OCI-LY3 (cell line): ENCODE data around the gene MAD1L1.

Source experiments
- H2AFZ ChIP-seq: fragments of 200-600, 300-600 bp; shearing (Covaris generic); 2 replicates; pipeline ENCODE4 v1.6.0; 2014; ENCODE audit warnings: antibody characterized with exemption, low read depth, low read length
- H3K27ac ChIP-seq: fragments of 200-600, 300-600 bp; sonication (generic); 2 replicates; pipeline ENCODE4 v1.5.1; 2014; ENCODE audit warnings: mild to moderate bottlenecking, low read length, moderate library complexity, mixed read lengths
- H3K27me3 ChIP-seq: fragments of 200-600, 300-600 bp; sonication (generic); 2 replicates; pipeline ENCODE4 v1.6.1; 2014; ENCODE audit warnings: low read depth, low read length, mixed read lengths
- H3K36me3 ChIP-seq: fragments of 200-600, 300-600 bp; sonication (generic); replicated peaks from 2 replicates; pipeline ENCODE3; 2014; ENCODE audit warnings: low read depth, low read length, mixed read lengths
- H3K4me1 ChIP-seq: fragments of 300-600, 200-600 bp; sonication (generic); 2 replicates; pipeline ENCODE4 v1.6.1; 2014; ENCODE audit warnings: low read length, mixed read lengths
- H3K4me2 ChIP-seq: fragments of 200-600, 300-600 bp; sonication (generic); 2 replicates; pipeline ENCODE4 v1.6.1; 2014; ENCODE audit warnings: low read length, mixed read lengths
- H3K4me3 ChIP-seq: fragments of 300-600, 200-600 bp; sonication (generic); 2 replicates; pipeline ENCODE4 v1.5.1; 2014; ENCODE audit warnings: antibody characterized with exemption, mild to moderate bottlenecking, low read length, moderate library complexity
- H3K79me2 ChIP-seq: fragments of 300-600, 200-600 bp; shearing (Covaris generic); 2 replicates; pipeline ENCODE4 v1.6.1; 2014; ENCODE audit warnings: mild to moderate bottlenecking, low read length, mixed read lengths
- H3K9ac ChIP-seq: fragments of 300-600, 200-600 bp; shearing (Covaris generic); 2 replicates; pipeline ENCODE4 v1.6.0; 2014; ENCODE audit warnings: mild to moderate bottlenecking, low read length, moderate library complexity
- H3K9me3 ChIP-seq: fragments of 200-600, 300-600 bp; shearing (Covaris generic); 2 replicates; pipeline ENCODE4 v1.6.1; 2014; ENCODE audit warnings: low read length, mixed read lengths; ENCODE audit not compliant: insufficient read depth
- H4K20me1 ChIP-seq: fragments of 200-600, 300-600 bp; sonication (generic); 2 replicates; pipeline ENCODE4 v1.6.1; 2016; ENCODE audit warnings: low read length, mixed read lengths; ENCODE audit not compliant: insufficient read depth
- EZH2phosphoT487 ChIP-seq: fragments of 200-600 bp; shearing (Covaris generic); IDR thresholded peaks from 2 replicates; pipeline ENCODE4 v1.6.1; 2018; ENCODE audit warnings: antibody characterized with exemption, mixed run types, low read depth
- TF ChIP-seq, protein P1 (sequence below): fragments of 200-600, 300-600 bp; sonication (generic); IDR thresholded peaks from 2 replicates; pipeline ENCODE4 v1.5.1; 2014; ENCODE audit warnings: antibody characterized with exemption, low read length, low read depth

The MAD1L1 gene

GRCh38 chr7:1948887-1949680 is 283.7 kb downstream of the MAD1L1 start:
- TF ChIP-seq EZH2phosphoT487: no peak
- TF ChIP-seq, protein P1, sequence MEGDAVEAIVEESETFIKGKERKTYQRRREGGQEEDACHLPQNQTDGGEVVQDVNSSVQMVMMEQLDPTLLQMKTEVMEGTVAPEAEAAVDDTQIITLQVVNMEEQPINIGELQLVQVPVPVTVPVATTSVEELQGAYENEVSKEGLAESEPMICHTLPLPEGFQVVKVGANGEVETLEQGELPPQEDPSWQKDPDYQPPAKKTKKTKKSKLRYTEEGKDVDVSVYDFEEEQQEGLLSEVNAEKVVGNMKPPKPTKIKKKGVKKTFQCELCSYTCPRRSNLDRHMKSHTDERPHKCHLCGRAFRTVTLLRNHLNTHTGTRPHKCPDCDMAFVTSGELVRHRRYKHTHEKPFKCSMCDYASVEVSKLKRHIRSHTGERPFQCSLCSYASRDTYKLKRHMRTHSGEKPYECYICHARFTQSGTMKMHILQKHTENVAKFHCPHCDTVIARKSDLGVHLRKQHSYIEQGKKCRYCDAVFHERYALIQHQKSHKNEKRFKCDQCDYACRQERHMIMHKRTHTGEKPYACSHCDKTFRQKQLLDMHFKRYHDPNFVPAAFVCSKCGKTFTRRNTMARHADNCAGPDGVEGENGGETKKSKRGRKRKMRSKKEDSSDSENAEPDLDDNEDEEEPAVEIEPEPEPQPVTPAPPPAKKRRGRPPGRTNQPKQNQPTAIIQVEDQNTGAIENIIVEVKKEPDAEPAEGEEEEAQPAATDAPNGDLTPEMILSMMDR: no peak
- Histone ChIP-seq H3K27ac (no peak overlapping the region), H3K4me1 (no peaks in the 10 kb centered on the region), H3K4me3 (no peak overlapping the region), H3K36me3 (no peaks in the 10 kb centered on the region), H2AFZ (no peak overlapping the region), H3K4me2 (no peak overlapping the region), H3K79me2 (no peaks in the 10 kb centered on the region), H4K20me1 (no peaks in the 10 kb centered on the region), H3K27me3 (no peaks in the 10 kb centered on the region), H3K9me3 (no peaks in the 10 kb centered on the region), H3K9ac (no peak overlapping the region)

- H3K4me1 ChIP-seq: no peaks in the 10 kb centered on the region
- no peak overlapping the region for H2AFZ ChIP-seq
- H3K79me2 ChIP-seq: no peaks in the 10 kb centered on the region
- H3K36me3 ChIP-seq: no peaks in the 10 kb centered on the region
- H3K27me3 ChIP-seq: no peaks in the 10 kb centered on the region
- no peaks in the 10 kb centered on the region for H3K9me3 ChIP-seq
- H4K20me1 ChIP-seq: no peaks in the 10 kb centered on the region
- H3K9ac ChIP-seq: no peak overlapping the region
- no peak for TF ChIP-seq EZH2phosphoT487
- TF ChIP-seq, protein P1: no peak
- no peak overlapping the region for H3K4me3 ChIP-seq
- H3K4me2 ChIP-seq: no peak overlapping the region
- H3K27ac ChIP-seq: no peak overlapping the region
Observed at GRCh38 chr7:1948301-1948796, 284.4 kb downstream of the MAD1L1 start.

GRCh38 chr7:1947586-1948217 is 285.0 kb downstream of the MAD1L1 start:
- TF ChIP-seq, protein P1: no peak
- TF ChIP-seq EZH2phosphoT487: no peak

DNA sequence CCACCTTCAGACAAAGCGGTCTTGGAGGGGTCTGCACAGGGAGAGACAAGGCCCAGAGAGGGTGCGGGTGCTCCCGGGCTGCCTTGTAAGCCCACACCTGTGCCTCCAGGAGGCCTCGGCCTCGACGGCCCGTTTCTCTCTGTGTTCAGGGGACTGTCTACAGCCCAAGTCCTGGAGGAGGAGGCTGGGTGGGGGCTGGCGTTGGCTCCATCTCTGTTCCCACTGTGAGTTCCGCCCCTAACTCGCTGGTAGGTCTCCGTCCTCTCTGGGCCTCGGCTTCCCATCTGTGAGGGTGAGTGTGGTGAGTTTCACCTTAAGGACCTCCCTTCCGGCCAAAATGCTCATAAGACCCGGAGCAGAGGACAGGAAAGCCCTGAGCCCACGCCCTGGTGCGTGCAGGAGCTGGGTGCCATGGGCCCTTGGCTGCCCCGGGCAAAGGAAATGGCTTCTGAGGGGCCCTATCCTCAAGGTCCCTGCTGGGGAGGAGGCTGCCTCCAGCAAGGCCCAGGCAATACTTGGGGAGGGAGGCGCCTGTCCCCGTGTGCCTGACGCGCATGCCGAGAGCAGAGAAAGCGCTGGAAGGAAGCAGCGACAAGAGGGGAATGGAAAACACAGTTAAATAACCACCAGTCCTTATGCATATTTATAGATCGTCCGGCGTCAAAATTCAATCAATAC is 285.8 kb downstream of the MAD1L1 start:
- Histone ChIP-seq H3K9ac (no peak overlapping the region), H4K20me1 (no peaks in the 10 kb centered on the region), H2AFZ (no peak overlapping the region), H3K79me2 (no peaks in the 10 kb centered on the region), H3K27ac (no peak overlapping the region), H3K36me3 (no peaks in the 10 kb centered on the region), H3K4me1 (no peaks in the 10 kb centered on the region), H3K9me3 (no peaks in the 10 kb centered on the region), H3K4me2 (no peak overlapping the region), H3K27me3 (no peaks in the 10 kb centered on the region), H3K4me3 (no peak overlapping the region)
- TF ChIP-seq, protein P1: no peak
- TF ChIP-seq EZH2phosphoT487: no peak

More at GRCh38 chr7:1947586-1948217, 285.0 kb downstream of the MAD1L1 start:
- Histone ChIP-seq H3K4me2 (no peak overlapping the region), H3K9ac (no peak overlapping the region), H3K4me3 (no peak overlapping the region), H3K27ac (no peak overlapping the region), H3K79me2 (no peaks in the 10 kb centered on the region), H2AFZ (no peak overlapping the region), H3K36me3 (no peaks in the 10 kb centered on the region), H3K27me3 (no peaks in the 10 kb centered on the region), H4K20me1 (no peaks in the 10 kb centered on the region), H3K9me3 (no peaks in the 10 kb centered on the region), H3K4me1 (no peaks in the 10 kb centered on the region)
